Measurements from ENCODE around the gene EFCAB10.
A peak's percentile ranks its signal among the peaks of the same experiment; 100 is the strongest.

The EFCAB10 gene

GRCh38 chr7:105596866-105597265 lies 15.6 kb upstream of the EFCAB10 start:
- no CpG with 5 or more reads among the region's 4 CpGs for WGBS, 2 donors (ENCODE audit: extremely low coverage in 2 of 2, insufficient read length in 2 of 2, insufficient replicate concordance in 1 of 2)
- H3K27me3 ChIP-seq (ENCODE audit: control insufficient read depth in 3 of 3, insufficient read depth in 3 of 3, low read depth in 1 of 3, low read length in 3 of 3), result no peaks in the 10 kb centered on the region
- H3K23ac ChIP-seq (ENCODE audit: low read depth, low read length, poor library complexity), result no peak overlapping the region
- H3K4ac ChIP-seq (ENCODE audit: low read length), result no peak overlapping the region
- no peak overlapping the region for H3K14ac ChIP-seq (ENCODE audit: low read length)
- H4K91ac ChIP-seq (ENCODE audit: low read depth, low read length, poor library complexity), result no peak overlapping the region
- H3K36me3 ChIP-seq (replicated peaks in 1 of 2; ENCODE audit: control insufficient read depth in 2 of 2, insufficient read depth in 2 of 2, low read length in 2 of 2), result no peaks in the 10 kb centered on the region
- H2AK5ac ChIP-seq (ENCODE audit: low read depth, low read length), result no peak overlapping the region
- no peak overlapping the region for H4K8ac ChIP-seq (ENCODE audit: low read depth, low read length)
- H3K9me3 ChIP-seq (replicated peaks in 1 of 2; ENCODE audit: control insufficient read depth in 2 of 2, insufficient read depth in 1 of 2, low read depth in 1 of 2, low read length in 2 of 2), result no peaks in the 10 kb centered on the region
- no peaks in the 10 kb centered on the region for H3K79me1 ChIP-seq (ENCODE audit: low read depth, low read length)
- no peak overlapping the region for H3K9ac ChIP-seq (ENCODE audit: low read depth, low read length, poor library complexity)
- H3K4me2 ChIP-seq (ENCODE audit: insufficient read depth, low read length, poor library complexity, severe bottlenecking), result no peak overlapping the region
- H2AFZ ChIP-seq (ENCODE audit: low read length), result peak overlapping the region; percentile 30
- no peak overlapping the region for H2BK15ac ChIP-seq (ENCODE audit: low read length)
- H3K27ac ChIP-seq (replicated peaks; ENCODE audit: low read length), result no peak overlapping the region
- H2BK12ac ChIP-seq (ENCODE audit: low read length), result no peak overlapping the region
- H3K4me3 ChIP-seq (ENCODE audit: low read length in 2 of 2), result no peak overlapping the region
- no peak overlapping the region for H2BK5ac ChIP-seq (ENCODE audit: low read length)
- DNase-seq (ENCODE audit: low spot score), result no peak
- no peak overlapping the region for H2BK120ac ChIP-seq (ENCODE audit: low read depth, low read length)
- no peaks in the 10 kb centered on the region for H3K4me1 ChIP-seq (ENCODE audit: control insufficient read depth in 2 of 2, insufficient read depth in 1 of 2, low read depth in 1 of 2, low read length in 2 of 2)
- no peak overlapping the region for H3K18ac ChIP-seq (ENCODE audit: low read length)

GRCh38 chr7:105594034-105594433 lies 12.7 kb upstream of the EFCAB10 start:
- no peak overlapping the region for H3K4me3 ChIP-seq (ENCODE audit: low read length in 2 of 2)
- H2BK120ac ChIP-seq (ENCODE audit: low read depth, low read length), result no peak overlapping the region
- no peaks in the 10 kb centered on the region for H3K79me1 ChIP-seq (ENCODE audit: low read depth, low read length)
- H3K4me1 ChIP-seq (ENCODE audit: control insufficient read depth in 2 of 2, insufficient read depth in 1 of 2, low read depth in 1 of 2, low read length in 2 of 2), result no peaks in the 10 kb centered on the region
- H2AFZ ChIP-seq (ENCODE audit: low read length), result no peak overlapping the region
- no peaks in the 10 kb centered on the region for H3K9me3 ChIP-seq (replicated peaks in 1 of 2; ENCODE audit: control insufficient read depth in 2 of 2, insufficient read depth in 1 of 2, low read depth in 1 of 2, low read length in 2 of 2)
- no peak overlapping the region for H3K4ac ChIP-seq (ENCODE audit: low read length)
- no peak overlapping the region for H3K4me2 ChIP-seq (ENCODE audit: insufficient read depth, low read length, poor library complexity, severe bottlenecking)
- H2AK5ac ChIP-seq (ENCODE audit: low read depth, low read length), result no peak overlapping the region
- H3K9ac ChIP-seq (ENCODE audit: low read depth, low read length, poor library complexity), result no peak overlapping the region
- H4K91ac ChIP-seq (ENCODE audit: low read depth, low read length, poor library complexity), result no peak overlapping the region
- no CpG with 5 or more reads among the region's 3 CpGs for WGBS, 2 donors (ENCODE audit: extremely low coverage in 2 of 2, insufficient read length in 2 of 2, insufficient replicate concordance in 1 of 2)
- no peak overlapping the region for H3K27ac ChIP-seq (replicated peaks; ENCODE audit: low read length)
- H3K14ac ChIP-seq (ENCODE audit: low read length), result no peak overlapping the region
- H3K23ac ChIP-seq (ENCODE audit: low read depth, low read length, poor library complexity), result no peak overlapping the region
- no peak overlapping the region for H4K8ac ChIP-seq (ENCODE audit: low read depth, low read length)
- H3K18ac ChIP-seq (ENCODE audit: low read length), result no peak overlapping the region
- no peak overlapping the region for H2BK12ac ChIP-seq (ENCODE audit: low read length)
- no peak for DNase-seq (ENCODE audit: low spot score)
- no peaks in the 10 kb centered on the region for H3K36me3 ChIP-seq (replicated peaks in 1 of 2; ENCODE audit: control insufficient read depth in 2 of 2, insufficient read depth in 2 of 2, low read length in 2 of 2)
- no peaks in the 10 kb centered on the region for H3K27me3 ChIP-seq (ENCODE audit: control insufficient read depth in 3 of 3, insufficient read depth in 3 of 3, low read depth in 1 of 3, low read length in 3 of 3)
- no peak overlapping the region for H2BK5ac ChIP-seq (ENCODE audit: low read length)
- H2BK15ac ChIP-seq (ENCODE audit: low read length), result no peak overlapping the region

- H4K91ac ChIP-seq (ENCODE audit: low read depth, low read length, poor library complexity), result no peak overlapping the region
- H3K4me1 ChIP-seq (ENCODE audit: control insufficient read depth in 2 of 2, insufficient read depth in 1 of 2, low read depth in 1 of 2, low read length in 2 of 2), result no peaks in the 10 kb centered on the region
- H3K14ac ChIP-seq (ENCODE audit: low read length), result no peak overlapping the region
- H2AFZ ChIP-seq (ENCODE audit: low read length), result no peak overlapping the region
- no peak overlapping the region for H3K18ac ChIP-seq (ENCODE audit: low read length)
- no CpG with 5 or more reads among the region's 2 CpGs for WGBS, 2 donors (ENCODE audit: extremely low coverage in 2 of 2, insufficient read length in 2 of 2, insufficient replicate concordance in 1 of 2)
- H3K27me3 ChIP-seq (ENCODE audit: control insufficient read depth in 3 of 3, insufficient read depth in 3 of 3, low read depth in 1 of 3, low read length in 3 of 3), result no peaks in the 10 kb centered on the region
- H2AK5ac ChIP-seq (ENCODE audit: low read depth, low read length), result no peak overlapping the region
- H3K9ac ChIP-seq (ENCODE audit: low read depth, low read length, poor library complexity), result no peak overlapping the region
- H3K79me1 ChIP-seq (ENCODE audit: low read depth, low read length), result no peaks in the 10 kb centered on the region
- H3K23ac ChIP-seq (ENCODE audit: low read depth, low read length, poor library complexity), result no peak overlapping the region
- H3K4me2 ChIP-seq (ENCODE audit: insufficient read depth, low read length, poor library complexity, severe bottlenecking), result no peak overlapping the region
- H3K4ac ChIP-seq (ENCODE audit: low read length), result no peak overlapping the region
- H3K4me3 ChIP-seq (ENCODE audit: low read length in 2 of 2), result no peak overlapping the region
- H3K27ac ChIP-seq (replicated peaks; ENCODE audit: low read length), result no peak overlapping the region
- H2BK12ac ChIP-seq (ENCODE audit: low read length), result no peak overlapping the region
- H3K36me3 ChIP-seq (replicated peaks in 1 of 2; ENCODE audit: control insufficient read depth in 2 of 2, insufficient read depth in 2 of 2, low read length in 2 of 2), result no peaks in the 10 kb centered on the region
- H3K9me3 ChIP-seq (replicated peaks in 1 of 2; ENCODE audit: control insufficient read depth in 2 of 2, insufficient read depth in 1 of 2, low read depth in 1 of 2, low read length in 2 of 2), result no peaks in the 10 kb centered on the region
- H2BK120ac ChIP-seq (ENCODE audit: low read depth, low read length), result no peak overlapping the region
- DNase-seq (ENCODE audit: low spot score), result no peak
- no peak overlapping the region for H2BK5ac ChIP-seq (ENCODE audit: low read length)
- no peak overlapping the region for H2BK15ac ChIP-seq (ENCODE audit: low read length)
- no peak overlapping the region for H4K8ac ChIP-seq (ENCODE audit: low read depth, low read length)
These were observed 10.2 kb upstream of the EFCAB10 start for GRCh38 chr7:105591522-105591921.

GRCh38 chr7:105590793-105591192 lies 9.5 kb upstream of the EFCAB10 start:
- Histone ChIP-seq H3K27me3 (ENCODE audit: control insufficient read depth in 3 of 3, insufficient read depth in 3 of 3, low read depth in 1 of 3, low read length in 3 of 3) (no peaks in the 10 kb centered on the region), H3K36me3 (replicated peaks in 1 of 2; ENCODE audit: control insufficient read depth in 2 of 2, insufficient read depth in 2 of 2, low read length in 2 of 2) (no peaks in the 10 kb centered on the region), H2BK5ac (ENCODE audit: low read length) (no peak overlapping the region), H2BK15ac (ENCODE audit: low read length) (no peak overlapping the region), H4K8ac (ENCODE audit: low read depth, low read length) (no peak overlapping the region), H3K23ac (ENCODE audit: low read depth, low read length, poor library complexity) (no peak overlapping the region), H3K4ac (ENCODE audit: low read length) (no peak overlapping the region), H4K91ac (ENCODE audit: low read depth, low read length, poor library complexity) (no peak overlapping the region), H2BK120ac (ENCODE audit: low read depth, low read length) (no peak overlapping the region), H3K4me1 (ENCODE audit: control insufficient read depth in 2 of 2, insufficient read depth in 1 of 2, low read depth in 1 of 2, low read length in 2 of 2) (no peaks in the 10 kb centered on the region), H3K79me1 (ENCODE audit: low read depth, low read length) (no peaks in the 10 kb centered on the region), H3K27ac (replicated peaks; ENCODE audit: low read length) (no peak overlapping the region), H2AK5ac (ENCODE audit: low read depth, low read length) (no peak overlapping the region), H3K18ac (ENCODE audit: low read length) (no peak overlapping the region), H2AFZ (ENCODE audit: low read length) (no peak overlapping the region), H3K9me3 (replicated peaks in 1 of 2; ENCODE audit: control insufficient read depth in 2 of 2, insufficient read depth in 1 of 2, low read depth in 1 of 2, low read length in 2 of 2) (no peaks in the 10 kb centered on the region), H3K4me2 (ENCODE audit: insufficient read depth, low read length, poor library complexity, severe bottlenecking) (no peak overlapping the region), H3K14ac (ENCODE audit: low read length) (no peak overlapping the region), H3K4me3 (ENCODE audit: low read length in 2 of 2) (no peak overlapping the region), H3K9ac (ENCODE audit: low read depth, low read length, poor library complexity) (no peak overlapping the region), H2BK12ac (ENCODE audit: low read length) (no peak overlapping the region)
- WGBS, 2 donors (ENCODE audit: extremely low coverage in 2 of 2, insufficient read length in 2 of 2, insufficient replicate concordance in 1 of 2), result no CpG with 5 or more reads among the region's 5 CpGs
- DNase-seq (ENCODE audit: low spot score), result no peak
